ENCODE measurements around the gene CCDC90B. TPM values are rescaled to one million over a fixed set of nuclear protein-coding genes. Genes with fewer than 3 reads are reported as not detected.
A peak's percentile ranks its signal among the peaks of the same experiment; 100 is the strongest.

Gene CCDC90B
- total and polyA plus RNA-seq, 2 of the 13 experiments (the other 11 are each of a cell fraction or from before 2014, with no cell fraction given), result 17.1 to 46.1 TPM

DNA sequence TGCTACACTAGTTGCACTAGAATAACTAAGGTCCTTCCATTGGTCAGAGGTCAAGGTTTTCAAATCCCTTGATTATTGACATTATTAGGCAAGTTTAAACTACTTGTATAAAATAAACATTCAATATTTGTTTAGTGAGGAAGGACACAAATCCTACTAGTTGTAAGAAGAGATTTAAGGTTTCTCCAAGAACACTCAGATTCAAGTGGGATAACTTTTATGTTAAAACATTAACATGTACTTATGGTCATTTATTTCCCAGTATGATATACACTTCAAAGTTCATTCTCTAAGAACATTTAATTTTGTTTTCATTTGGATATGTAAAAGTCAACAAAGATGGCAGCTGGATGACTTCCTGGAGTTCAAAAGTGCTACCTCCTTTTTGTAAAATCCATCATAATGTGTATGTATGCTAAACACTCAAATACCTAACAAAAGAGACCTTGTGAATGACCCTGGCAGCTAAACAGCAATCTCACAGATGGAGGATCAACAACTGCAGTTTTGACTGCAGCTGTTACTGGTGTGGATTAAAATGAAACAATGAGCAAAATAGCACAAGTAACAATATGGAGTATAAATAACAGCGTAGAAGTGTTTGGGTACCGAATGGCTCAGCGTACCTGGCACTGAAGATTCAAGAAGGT lies 1.5 kb downstream of the CCDC90B start (continued):
- TF ChIP-seq, protein P1, sequence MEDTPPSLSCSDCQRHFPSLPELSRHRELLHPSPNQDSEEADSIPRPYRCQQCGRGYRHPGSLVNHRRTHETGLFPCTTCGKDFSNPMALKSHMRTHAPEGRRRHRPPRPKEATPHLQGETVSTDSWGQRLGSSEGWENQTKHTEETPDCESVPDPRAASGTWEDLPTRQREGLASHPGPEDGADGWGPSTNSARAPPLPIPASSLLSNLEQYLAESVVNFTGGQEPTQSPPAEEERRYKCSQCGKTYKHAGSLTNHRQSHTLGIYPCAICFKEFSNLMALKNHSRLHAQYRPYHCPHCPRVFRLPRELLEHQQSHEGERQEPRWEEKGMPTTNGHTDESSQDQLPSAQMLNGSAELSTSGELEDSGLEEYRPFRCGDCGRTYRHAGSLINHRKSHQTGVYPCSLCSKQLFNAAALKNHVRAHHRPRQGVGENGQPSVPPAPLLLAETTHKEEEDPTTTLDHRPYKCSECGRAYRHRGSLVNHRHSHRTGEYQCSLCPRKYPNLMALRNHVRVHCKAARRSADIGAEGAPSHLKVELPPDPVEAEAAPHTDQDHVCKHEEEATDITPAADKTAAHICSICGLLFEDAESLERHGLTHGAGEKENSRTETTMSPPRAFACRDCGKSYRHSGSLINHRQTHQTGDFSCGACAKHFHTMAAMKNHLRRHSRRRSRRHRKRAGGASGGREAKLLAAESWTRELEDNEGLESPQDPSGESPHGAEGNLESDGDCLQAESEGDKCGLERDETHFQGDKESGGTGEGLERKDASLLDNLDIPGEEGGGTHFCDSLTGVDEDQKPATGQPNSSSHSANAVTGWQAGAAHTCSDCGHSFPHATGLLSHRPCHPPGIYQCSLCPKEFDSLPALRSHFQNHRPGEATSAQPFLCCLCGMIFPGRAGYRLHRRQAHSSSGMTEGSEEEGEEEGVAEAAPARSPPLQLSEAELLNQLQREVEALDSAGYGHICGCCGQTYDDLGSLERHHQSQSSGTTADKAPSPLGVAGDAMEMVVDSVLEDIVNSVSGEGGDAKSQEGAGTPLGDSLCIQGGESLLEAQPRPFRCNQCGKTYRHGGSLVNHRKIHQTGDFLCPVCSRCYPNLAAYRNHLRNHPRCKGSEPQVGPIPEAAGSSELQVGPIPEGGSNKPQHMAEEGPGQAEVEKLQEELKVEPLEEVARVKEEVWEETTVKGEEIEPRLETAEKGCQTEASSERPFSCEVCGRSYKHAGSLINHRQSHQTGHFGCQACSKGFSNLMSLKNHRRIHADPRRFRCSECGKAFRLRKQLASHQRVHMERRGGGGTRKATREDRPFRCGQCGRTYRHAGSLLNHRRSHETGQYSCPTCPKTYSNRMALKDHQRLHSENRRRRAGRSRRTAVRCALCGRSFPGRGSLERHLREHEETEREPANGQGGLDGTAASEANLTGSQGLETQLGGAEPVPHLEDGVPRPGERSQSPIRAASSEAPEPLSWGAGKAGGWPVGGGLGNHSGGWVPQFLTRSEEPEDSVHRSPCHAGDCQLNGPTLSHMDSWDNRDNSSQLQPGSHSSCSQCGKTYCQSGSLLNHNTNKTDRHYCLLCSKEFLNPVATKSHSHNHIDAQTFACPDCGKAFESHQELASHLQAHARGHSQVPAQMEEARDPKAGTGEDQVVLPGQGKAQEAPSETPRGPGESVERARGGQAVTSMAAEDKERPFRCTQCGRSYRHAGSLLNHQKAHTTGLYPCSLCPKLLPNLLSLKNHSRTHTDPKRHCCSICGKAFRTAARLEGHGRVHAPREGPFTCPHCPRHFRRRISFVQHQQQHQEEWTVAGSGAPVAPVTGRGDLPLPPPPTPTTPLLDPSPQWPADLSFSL (CRISPR knock-in tag; IDR thresholded peaks at IDR 0.05), result no peak
- TF ChIP-seq ZNF256 (CRISPR knock-in tag; conservative IDR thresholded peaks at IDR 0.05) (no peak), U2AF1 (optimal IDR thresholded peaks at IDR 0.05; ENCODE audit: low read depth, low read length) (no peak), ZNF841 (CRISPR knock-in tag; IDR thresholded peaks at IDR 0.05; ENCODE audit: borderline replicate concordance) (no peak), ZNF180 (CRISPR knock-in tag; IDR thresholded peaks at IDR 0.05; ENCODE audit: borderline replicate concordance, low read depth) (no peak), KLF13 (CRISPR knock-in tag; IDR thresholded peaks at IDR 0.05) (no peak), TEAD3 (CRISPR knock-in tag; optimal IDR thresholded peaks at IDR 0.05; ENCODE audit: borderline replicate concordance) (no peak), ZNF577 (CRISPR knock-in tag; IDR thresholded peaks at IDR 0.05; ENCODE audit: borderline replicate concordance, low read depth) (no peak), PPARG (CRISPR knock-in tag; conservative IDR thresholded peaks at IDR 0.05) (peak; percentile 46), KAT2B (IDR thresholded peaks at IDR 0.05; ENCODE audit: borderline replicate concordance, low read depth, low read length) (no peak), GATAD2A (CRISPR knock-in tag; IDR thresholded peaks at IDR 0.05) (peak; percentile 72), NKX3-1 (CRISPR knock-in tag; IDR thresholded peaks at IDR 0.05) (no peak), ZNF792 (CRISPR knock-in tag; IDR thresholded peaks at IDR 0.05) (no peak), KDM3A (CRISPR knock-in tag; IDR thresholded peaks at IDR 0.05; ENCODE audit: low read depth) (no peak)
- TF ChIP-seq, protein P2, sequence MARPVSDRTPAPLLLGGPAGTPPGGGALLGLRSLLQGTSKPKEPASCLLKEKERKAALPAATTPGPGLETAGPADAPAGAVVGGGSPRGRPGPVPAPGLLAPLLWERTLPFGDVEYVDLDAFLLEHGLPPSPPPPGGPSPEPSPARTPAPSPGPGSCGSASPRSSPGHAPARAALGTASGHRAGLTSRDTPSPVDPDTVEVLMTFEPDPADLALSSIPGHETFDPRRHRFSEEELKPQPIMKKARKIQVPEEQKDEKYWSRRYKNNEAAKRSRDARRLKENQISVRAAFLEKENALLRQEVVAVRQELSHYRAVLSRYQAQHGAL (CRISPR knock-in tag; IDR thresholded peaks at IDR 0.05; ENCODE audit: not compliant biosample characterization), result no peak
- TF ChIP-seq, protein P3, sequence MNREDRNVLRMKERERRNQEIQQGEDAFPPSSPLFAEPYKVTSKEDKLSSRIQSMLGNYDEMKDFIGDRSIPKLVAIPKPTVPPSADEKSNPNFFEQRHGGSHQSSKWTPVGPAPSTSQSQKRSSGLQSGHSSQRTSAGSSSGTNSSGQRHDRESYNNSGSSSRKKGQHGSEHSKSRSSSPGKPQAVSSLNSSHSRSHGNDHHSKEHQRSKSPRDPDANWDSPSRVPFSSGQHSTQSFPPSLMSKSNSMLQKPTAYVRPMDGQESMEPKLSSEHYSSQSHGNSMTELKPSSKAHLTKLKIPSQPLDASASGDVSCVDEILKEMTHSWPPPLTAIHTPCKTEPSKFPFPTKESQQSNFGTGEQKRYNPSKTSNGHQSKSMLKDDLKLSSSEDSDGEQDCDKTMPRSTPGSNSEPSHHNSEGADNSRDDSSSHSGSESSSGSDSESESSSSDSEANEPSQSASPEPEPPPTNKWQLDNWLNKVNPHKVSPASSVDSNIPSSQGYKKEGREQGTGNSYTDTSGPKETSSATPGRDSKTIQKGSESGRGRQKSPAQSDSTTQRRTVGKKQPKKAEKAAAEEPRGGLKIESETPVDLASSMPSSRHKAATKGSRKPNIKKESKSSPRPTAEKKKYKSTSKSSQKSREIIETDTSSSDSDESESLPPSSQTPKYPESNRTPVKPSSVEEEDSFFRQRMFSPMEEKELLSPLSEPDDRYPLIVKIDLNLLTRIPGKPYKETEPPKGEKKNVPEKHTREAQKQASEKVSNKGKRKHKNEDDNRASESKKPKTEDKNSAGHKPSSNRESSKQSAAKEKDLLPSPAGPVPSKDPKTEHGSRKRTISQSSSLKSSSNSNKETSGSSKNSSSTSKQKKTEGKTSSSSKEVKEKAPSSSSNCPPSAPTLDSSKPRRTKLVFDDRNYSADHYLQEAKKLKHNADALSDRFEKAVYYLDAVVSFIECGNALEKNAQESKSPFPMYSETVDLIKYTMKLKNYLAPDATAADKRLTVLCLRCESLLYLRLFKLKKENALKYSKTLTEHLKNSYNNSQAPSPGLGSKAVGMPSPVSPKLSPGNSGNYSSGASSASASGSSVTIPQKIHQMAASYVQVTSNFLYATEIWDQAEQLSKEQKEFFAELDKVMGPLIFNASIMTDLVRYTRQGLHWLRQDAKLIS (CRISPR knock-in tag; IDR thresholded peaks at IDR 0.05), result no peak
- TF ChIP-seq, protein P4, sequence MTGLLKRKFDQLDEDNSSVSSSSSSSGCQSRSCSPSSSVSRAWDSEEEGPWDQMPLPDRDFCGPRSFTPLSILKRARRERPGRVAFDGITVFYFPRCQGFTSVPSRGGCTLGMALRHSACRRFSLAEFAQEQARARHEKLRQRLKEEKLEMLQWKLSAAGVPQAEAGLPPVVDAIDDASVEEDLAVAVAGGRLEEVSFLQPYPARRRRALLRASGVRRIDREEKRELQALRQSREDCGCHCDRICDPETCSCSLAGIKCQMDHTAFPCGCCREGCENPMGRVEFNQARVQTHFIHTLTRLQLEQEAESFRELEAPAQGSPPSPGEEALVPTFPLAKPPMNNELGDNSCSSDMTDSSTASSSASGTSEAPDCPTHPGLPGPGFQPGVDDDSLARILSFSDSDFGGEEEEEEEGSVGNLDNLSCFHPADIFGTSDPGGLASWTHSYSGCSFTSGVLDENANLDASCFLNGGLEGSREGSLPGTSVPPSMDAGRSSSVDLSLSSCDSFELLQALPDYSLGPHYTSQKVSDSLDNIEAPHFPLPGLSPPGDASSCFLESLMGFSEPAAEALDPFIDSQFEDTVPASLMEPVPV (CRISPR knock-in tag; IDR thresholded peaks at IDR 0.05), result no peak

Data from HepG2 (cell line).